ENCODE measurements around the gene FCHSD2. TPM values are rescaled to one million over a fixed set of nuclear protein-coding genes. Genes with fewer than 3 reads are reported as not detected.

FCHSD2 gene
- total RNA-seq, 1 donor from 2014 or later: 13.1 TPM

GRCh38 chr11:72974487-72975205 is 167.5 kb downstream of the FCHSD2 start:
- DNase-seq (ENCODE audit: low read depth): no peak

- no peak for DNase-seq (ENCODE audit: low read depth)
These were observed 169.5 kb downstream of the FCHSD2 start for GRCh38 chr11:72972496-72973128.

GRCh38 chr11:72971192-72971967 is 170.7 kb downstream of the FCHSD2 start:
- no peak for DNase-seq (ENCODE audit: low read depth)

- DNase-seq (ENCODE audit: low read depth): peak; percentile 66
These were observed 171.5 kb downstream of the FCHSD2 start for GRCh38 chr11:72970557-72971118.

GRCh38 chr11:72969894-72970335 is 172.2 kb downstream of the FCHSD2 start:
- peak; percentile 74 for DNase-seq (ENCODE audit: low read depth)

- DNase-seq (ENCODE audit: low read depth): no peak
These were observed 173.7 kb downstream of the FCHSD2 start for GRCh38 chr11:72968390-72968789.

GRCh38 chr11:72965672-72966071 is 176.4 kb downstream of the FCHSD2 start:
- DNase-seq (ENCODE audit: low read depth): no peak

- no peak for DNase-seq (ENCODE audit: low read depth)
These were observed 179.4 kb downstream of the FCHSD2 start for GRCh38 chr11:72962717-72963116.

GRCh38 chr11:72962084-72962483 is 180.0 kb downstream of the FCHSD2 start:
- no peak for DNase-seq (ENCODE audit: low read depth)

- DNase-seq (ENCODE audit: low read depth): no peak
These were observed 182.0 kb downstream of the FCHSD2 start for GRCh38 chr11:72959998-72960731.

GRCh38 chr11:72958791-72959190 is 183.3 kb downstream of the FCHSD2 start:
- DNase-seq (ENCODE audit: low read depth): no peak

GRCh38 chr11:72955466-72955865 is 186.7 kb downstream of the FCHSD2 start:
- DNase-seq (ENCODE audit: low read depth): no peak

GRCh38 chr11:72954860-72955259 is 187.3 kb downstream of the FCHSD2 start:
- peak; percentile 53 for DNase-seq (ENCODE audit: low read depth)

- peak; percentile 36 for DNase-seq (ENCODE audit: low read depth)
These were observed 188.5 kb downstream of the FCHSD2 start for GRCh38 chr11:72953637-72954036.

GRCh38 chr11:72951888-72952287 is 190.2 kb downstream of the FCHSD2 start:
- no peak for DNase-seq (ENCODE audit: low read depth)

- no peak for DNase-seq (ENCODE audit: low read depth)
These were observed 190.9 kb downstream of the FCHSD2 start for GRCh38 chr11:72951193-72951592.

GRCh38 chr11:72950685-72951084 is 191.4 kb downstream of the FCHSD2 start:
- no peak for DNase-seq (ENCODE audit: low read depth)

GRCh38 chr11:72947229-72947628 is 194.9 kb downstream of the FCHSD2 start:
- no peak for DNase-seq (ENCODE audit: low read depth)

GRCh38 chr11:72943664-72944063 is 198.5 kb downstream of the FCHSD2 start:
- DNase-seq (ENCODE audit: low read depth): no peak

GRCh38 chr11:72940417-72940816 is 201.7 kb downstream of the FCHSD2 start:
- no peak for DNase-seq (ENCODE audit: low read depth)

GRCh38 chr11:72939031-72939430 is 203.1 kb downstream of the FCHSD2 start:
- DNase-seq (ENCODE audit: low read depth): no peak
